T47D (cell line): ENCODE results near the gene GGTLC1.

Experiments
- DNase-seq, 2 experiments: peaks; one replicate each; pipeline versions ENCODE4 v3.0.0 to v3.0.0-alpha.2; 2011 to 2012; ENCODE audit warnings: low read depth in 1 of 2, low spot score in 1 of 2
- JUND ChIP-seq: IDR thresholded peaks from 2 replicates; pipeline ENCODE4 v1.6.1; 2012; ENCODE audit warnings: low read depth
- in situ Hi-C: cut with HindIII; loops from 2 replicates; pipeline ENCODE4 v1.10.0; 2016; ENCODE audit warnings: low sequenced_read_pairs, low pct_unique_long_range_greater_than_20kb

GGTLC1 gene

DNA sequence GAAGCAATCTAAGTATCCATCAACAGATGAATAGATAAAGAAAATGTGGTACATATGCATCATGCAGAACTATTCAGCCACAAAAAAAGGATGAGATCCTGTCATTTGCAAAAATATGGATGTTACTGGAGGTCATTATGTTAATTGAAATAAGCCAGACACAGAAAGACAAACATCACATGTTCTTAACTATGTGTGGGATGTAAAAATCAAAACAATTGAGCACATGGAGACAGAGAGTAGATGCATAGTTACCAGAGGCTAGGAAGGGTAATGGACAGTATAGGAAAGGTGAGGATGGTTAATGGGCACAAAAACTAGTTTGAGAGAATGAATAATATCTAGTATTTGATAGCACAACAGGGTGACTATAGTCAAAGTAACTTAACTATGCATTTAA lies 26.3 kb downstream of the GGTLC1 start:
- DNase-seq = no peak
- TF ChIP-seq JUND = no peak
- in situ Hi-C loops = no loop called here

DNA sequence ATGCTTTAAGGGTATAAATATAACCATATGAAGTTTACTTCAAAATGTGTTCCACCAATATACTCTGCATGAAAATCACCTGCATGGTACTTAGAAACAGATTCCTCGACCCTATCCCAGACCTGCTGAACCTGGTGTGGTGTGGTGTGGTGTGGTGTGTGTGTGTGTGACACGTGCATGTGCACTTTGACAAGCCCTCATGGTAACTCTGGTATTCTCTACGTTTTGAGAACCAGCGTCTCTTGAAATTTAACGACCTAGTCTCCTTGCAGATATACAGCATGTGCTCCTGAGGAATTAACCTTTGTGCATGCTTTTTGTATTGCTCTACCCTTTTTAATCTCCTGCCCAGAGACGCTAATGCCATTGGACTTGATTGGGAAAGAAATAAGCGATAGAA lies 29.5 kb downstream of the GGTLC1 start:
- in situ Hi-C loops = no loop called here
- DNase-seq = no peak
- TF ChIP-seq JUND = no peak

DNA sequence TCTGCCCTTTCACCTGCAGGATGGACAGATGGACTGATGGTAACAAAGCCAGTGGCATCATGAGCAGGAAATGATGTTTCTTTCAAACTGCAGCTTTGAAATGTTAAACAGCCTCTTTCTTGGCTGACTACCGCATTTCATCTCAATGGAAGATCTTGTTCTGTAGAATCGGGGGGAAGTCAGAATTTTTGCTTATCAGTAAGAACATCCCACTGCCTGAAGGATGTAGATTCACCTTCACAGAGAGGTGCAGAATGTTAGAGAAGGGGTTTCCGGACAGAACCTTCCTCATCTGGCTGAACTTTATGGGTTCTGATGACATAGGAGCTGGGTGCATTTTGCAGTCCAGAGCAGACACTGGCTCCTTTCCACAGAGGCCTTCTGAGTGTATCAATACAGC lies 32.7 kb downstream of the GGTLC1 start:
- in situ Hi-C loops = no loop called here
- TF ChIP-seq JUND = no peak
- no peak for DNase-seq

DNA sequence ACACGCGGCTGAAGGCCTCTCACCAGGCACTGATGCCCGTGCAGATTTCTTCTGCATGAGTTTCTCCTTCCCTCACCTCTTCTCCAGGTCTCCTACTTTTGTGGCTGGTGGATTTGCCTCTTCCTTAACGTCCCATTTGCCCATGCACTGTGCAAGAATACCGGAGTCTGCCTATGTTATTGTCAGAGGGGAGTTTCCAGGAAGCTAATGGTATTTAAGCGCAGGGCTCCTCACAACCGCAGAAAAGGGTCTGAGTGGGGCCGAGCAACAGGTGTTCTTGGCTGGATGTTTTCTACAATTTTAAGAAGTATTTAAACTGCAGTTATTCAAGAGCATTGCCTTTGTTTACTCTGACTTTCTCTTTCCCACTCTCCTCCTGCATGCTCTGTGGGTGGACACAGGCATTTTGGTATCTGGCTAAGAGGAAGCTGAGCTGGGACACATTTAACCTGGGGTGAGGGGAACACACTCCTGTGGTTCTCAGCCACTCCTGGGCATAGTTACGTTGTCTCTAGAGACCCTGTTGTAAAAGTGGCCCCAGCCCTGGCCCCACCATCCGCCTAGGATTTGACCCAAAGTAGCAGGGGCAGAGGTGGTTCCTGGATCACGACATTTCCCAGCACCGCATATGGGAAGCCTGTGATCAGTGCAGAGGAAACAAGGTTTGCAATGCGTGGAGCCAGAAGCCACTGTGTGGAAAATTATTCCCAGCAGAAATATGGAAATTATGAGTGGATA lies 34.4 kb downstream of the GGTLC1 start:
- in situ Hi-C loops = no loop called here
- no peak for TF ChIP-seq JUND
- no peak for DNase-seq

DNA sequence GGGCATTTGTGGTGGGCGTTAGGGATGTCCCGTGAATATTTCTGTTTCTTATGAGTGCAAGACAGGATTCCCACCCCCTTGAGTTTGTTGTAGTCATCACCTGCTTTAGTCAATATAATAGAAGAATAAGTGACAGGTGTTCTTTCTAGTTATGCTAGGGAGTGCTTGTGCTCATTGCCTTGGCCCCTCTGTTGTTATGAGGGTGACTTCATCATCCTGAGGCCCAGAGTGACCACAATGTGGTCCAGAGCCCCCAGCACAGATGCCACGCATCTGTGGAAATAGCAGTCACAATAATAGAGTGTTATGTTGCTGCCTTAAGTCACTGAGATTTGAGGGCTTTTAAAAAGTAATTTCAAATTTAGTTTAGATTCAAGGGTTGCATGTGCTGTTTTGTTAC lies 42.4 kb downstream of the GGTLC1 start:
- DNase-seq = no peak
- no peak for TF ChIP-seq JUND
- in situ Hi-C loops = no loop called here

DNA sequence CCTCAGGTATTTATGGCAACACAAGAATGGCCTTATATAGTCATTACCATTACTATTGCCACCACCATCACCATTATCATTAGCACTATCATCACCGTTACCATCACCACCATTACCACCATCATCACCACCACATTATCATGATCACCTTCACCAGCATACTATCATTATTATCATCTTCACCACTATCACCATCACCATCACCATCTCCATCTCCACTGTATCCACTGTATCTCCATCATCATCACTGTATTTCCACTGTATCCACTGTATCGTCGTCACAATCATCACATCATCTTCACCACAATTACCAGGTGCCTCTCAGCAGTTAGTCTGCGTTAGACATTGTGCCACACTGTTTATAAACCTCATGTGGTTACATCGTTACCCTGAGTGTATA lies 45.3 kb downstream of the GGTLC1 start:
- no peak for TF ChIP-seq JUND
- no peak for DNase-seq
- in situ Hi-C loops = no loop called here

DNA sequence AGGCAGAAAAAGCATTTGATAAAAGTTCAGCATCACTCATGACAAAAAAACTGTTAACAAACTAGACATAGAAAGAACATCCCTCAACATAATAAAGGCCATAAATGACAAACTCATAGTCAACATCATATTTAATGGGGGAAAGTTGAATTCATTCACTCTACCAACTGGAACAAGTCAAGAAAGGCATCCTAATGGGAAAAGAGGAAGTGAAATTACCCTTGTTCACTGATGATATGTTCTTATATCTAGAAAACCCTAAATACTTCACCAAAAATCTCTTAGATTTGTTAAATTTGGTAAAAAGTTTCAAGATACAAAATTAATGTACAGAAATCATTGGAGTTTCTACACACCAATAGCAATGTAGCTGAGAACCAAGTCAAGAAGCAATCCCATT lies 48.9 kb downstream of the GGTLC1 start:
- in situ Hi-C loops = no loop called here
- no peak for DNase-seq

DNA sequence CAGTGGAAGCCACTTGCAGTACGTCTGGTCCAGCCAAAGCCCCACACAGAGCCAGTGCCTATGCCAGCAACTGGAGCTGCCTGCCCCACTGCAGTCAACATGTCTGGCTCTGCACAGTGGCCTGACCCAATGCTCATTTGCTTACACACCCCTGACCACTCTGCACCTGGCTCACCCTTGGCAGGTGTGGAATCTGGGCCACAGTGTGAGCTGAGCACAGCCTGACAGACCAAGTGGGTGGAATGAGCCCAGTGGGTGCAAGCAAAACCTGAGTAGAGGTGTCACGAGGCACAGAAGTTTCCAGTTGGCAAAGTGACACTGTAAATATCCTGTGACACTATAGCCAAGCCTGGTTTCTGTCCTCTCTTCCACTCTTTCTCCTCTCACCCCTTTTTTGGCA lies 49.5 kb downstream of the GGTLC1 start:
- no peak for DNase-seq
- no peak for TF ChIP-seq JUND
- in situ Hi-C loops = no loop called here

More for the DNA sequence above, 48.9 kb downstream of the GGTLC1 start:
- TF ChIP-seq JUND = no peak

DNA sequence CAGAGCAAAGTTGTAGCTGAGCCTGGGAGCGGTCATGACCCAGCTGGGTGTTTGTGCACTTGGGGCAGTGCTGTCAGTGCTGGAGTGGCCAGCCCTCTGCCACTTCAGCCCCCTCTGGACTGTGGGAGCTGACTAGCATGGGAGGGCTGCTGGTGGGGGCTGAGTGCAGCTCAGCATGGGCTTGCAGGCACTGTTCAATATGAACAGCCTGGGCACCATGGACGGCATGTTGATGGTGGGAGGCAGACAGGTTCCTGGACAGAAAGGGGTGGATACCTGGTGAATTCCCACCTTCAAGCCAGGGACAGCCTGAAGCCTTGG lies 50.5 kb downstream of the GGTLC1 start:
- TF ChIP-seq JUND = no peak
- no peak for DNase-seq
- in situ Hi-C loops = no loop called here

DNA sequence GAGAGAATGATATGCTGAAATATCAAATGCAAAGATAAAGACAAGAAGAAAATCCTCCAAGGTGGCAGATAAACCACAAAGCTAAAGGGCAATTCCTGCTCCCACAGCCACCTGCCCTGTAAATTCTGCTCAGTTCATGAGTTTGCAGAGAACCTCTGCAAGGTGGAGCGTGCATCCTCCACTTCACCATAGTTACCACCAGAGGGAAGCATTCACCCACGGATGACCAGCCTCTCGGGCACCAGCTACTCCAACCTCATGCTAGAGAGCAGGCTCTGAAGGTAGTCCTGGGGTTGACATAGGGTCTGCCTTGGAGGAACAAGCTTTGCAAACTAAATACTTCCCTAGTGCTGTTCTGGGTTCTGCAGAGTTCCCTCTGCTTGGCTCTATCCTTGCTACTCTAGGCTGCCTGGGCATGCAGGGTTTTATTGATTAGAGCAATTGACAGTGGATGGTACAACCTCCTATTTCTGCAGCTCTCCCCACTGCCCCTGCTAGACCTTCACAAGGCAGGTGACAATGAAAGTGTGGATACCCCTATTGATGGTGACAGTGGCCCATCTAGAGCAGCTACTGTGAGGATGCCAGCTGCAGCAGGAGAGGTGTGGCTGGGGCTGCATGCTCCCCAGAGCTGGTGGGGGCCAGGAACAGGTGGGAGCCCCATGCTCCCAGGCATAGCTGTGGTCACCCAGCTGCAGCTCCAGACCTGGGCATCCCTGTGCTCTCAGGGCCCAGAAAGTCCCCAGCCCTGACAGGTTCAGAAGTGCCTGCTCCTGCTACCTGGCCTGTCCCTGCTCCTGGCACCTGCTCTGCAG lies 51.1 kb downstream of the GGTLC1 start:
- in situ Hi-C loops = no loop called here
- TF ChIP-seq JUND = no peak
- DNase-seq = peak; percentile 26 to 80
